Smooth muscle cell (in vitro differentiated cells): ENCODE measurements around the gene ERCC3. TPM values are rescaled to one million over a fixed set of nuclear protein-coding genes. Genes with fewer than 3 reads are reported as not detected.
"Not testable (repeated sequence)": the region's sequence is repeated elsewhere in the genome, so short reads cannot be mapped to it uniquely, and the experiment has no call there.

Experiments
- DNase-seq: peaks from one replicate; lab custom pipeline; 2025; ENCODE audit not compliant: unreplicated experiment; lab: John Stamatoyannopoulos, UW
- H2AFZ ChIP-seq: fragments of 200-600 bp; sonication (generic); 2 replicates; pipeline ENCODE4 v1.6.0; 2016; ENCODE audit warnings: antibody characterized with exemption, low read depth, mild to moderate bottlenecking
- H3F3A ChIP-seq: fragments of 200-600 bp; sonication (generic); 2 replicates; pipeline ENCODE4 v1.6.0; 2017; ENCODE audit warnings: antibody characterized with exemption, low read depth
- H3K27ac ChIP-seq: fragments of 200-600 bp; sonication (generic); 2 replicates; pipeline ENCODE4 v1.5.1; 2016; ENCODE audit warnings: low read depth, mild to moderate bottlenecking
- H3K27me3 ChIP-seq: fragments of 200-600 bp; sonication (generic); 2 replicates; pipeline ENCODE4 v1.6.1; 2016; ENCODE audit warnings: low read depth, mild to moderate bottlenecking
- H3K36me3 ChIP-seq: fragments of 200-600 bp; sonication (generic); 2 replicates; pipeline ENCODE4 v1.5.1; 2016; ENCODE audit warnings: low read depth
- H3K4me1 ChIP-seq: fragments of 200-600 bp; sonication (generic); 2 replicates; pipeline ENCODE4 v1.5.1; 2016; ENCODE audit warnings: low read depth
- H3K4me2 ChIP-seq: fragments of 200-600 bp; sonication (generic); 2 replicates; pipeline ENCODE4 v1.6.0; 2016; ENCODE audit warnings: mild to moderate bottlenecking
- H3K4me3 ChIP-seq: fragments of 200-600 bp; sonication (generic); 2 replicates; pipeline ENCODE4 v1.5.1; 2016; ENCODE audit warnings: mild to moderate bottlenecking
- H3K79me2 ChIP-seq: fragments of 200-600 bp; sonication (generic); 2 replicates; pipeline ENCODE4 v1.6.0; 2016; ENCODE audit warnings: low read depth, mild to moderate bottlenecking
- H3K9ac ChIP-seq: fragments of 200-600 bp; sonication (generic); 2 replicates; pipeline ENCODE4 v1.6.0; 2016; ENCODE audit warnings: low read depth
- H3K9me3 ChIP-seq: fragments of 200-600 bp; sonication (generic); replicated peaks from 2 replicates; pipeline ENCODE4 v1.5.1; 2016; ENCODE audit warnings: low read depth
- H4K20me1 ChIP-seq: fragments of 200-600 bp; sonication (generic); 2 replicates; pipeline ENCODE4 v1.6.0; 2016; ENCODE audit warnings: low read depth
- CTCF ChIP-seq: fragments of 200-600 bp; sonication (generic); IDR thresholded peaks from 2 replicates; pipeline ENCODE4 v1.5.1; 2017; ENCODE audit warnings: borderline replicate concordance, mild to moderate bottlenecking, antibody characterized with exemption; ENCODE audit not compliant: insufficient read depth, poor library complexity, severe bottlenecking
- WGBS: methylation state at CpG from one replicate; pipeline ENCODE4 v1.1.7; 2016; ENCODE audit warnings: low lambda C conversion rate; 5-methylcytosine and 5-hydroxymethylcytosine counted together
- polyA plus RNA-seq: library from polyadenylated mRNA; unstranded; fragments of >200 nt; fragmentation: Nextera tagmentation; extraction: Ambion mirVana; gene quantifications from 2 replicates; pipeline ENCODE4 v1.2.1, GENCODE V29; 2016
- total RNA-seq: library from RNA; depleted of rRNA; stranded (reverse); fragments of >200 nt; gene quantifications from 2 replicates; pipeline ENCODE4 v1.2.3, GENCODE V29; 2014

The ERCC3 gene
- total and polyA plus RNA-seq, 2 experiments from 2014 or later: 30.9 to 44.3 TPM

- Histone ChIP-seq H3K79me2 (no peaks in the 10 kb centered on the region), H3K9ac (no peak overlapping the region), H3K9me3 (no peaks in the 10 kb centered on the region), H3K27ac (no peak overlapping the region), H4K20me1 (no peaks in the 10 kb centered on the region), H3K4me1 (no peaks in the 10 kb centered on the region), H3K27me3 (no peaks in the 10 kb centered on the region), H3K4me2 (no peak overlapping the region), H3K4me3 (no peak overlapping the region), H3F3A (no peaks in the 10 kb centered on the region), H2AFZ (no peak overlapping the region), H3K36me3 (no peaks in the 10 kb centered on the region)
- DNase-seq: no peak
- TF ChIP-seq CTCF: no peak
- 94% methylated on average over 6 of the region's 6 CpGs for WGBS
These were observed 38.2 kb downstream of the ERCC3 start for GRCh38 chr2:127255721-127256120.

GRCh38 chr2:127255146-127255545 lies 38.8 kb downstream of the ERCC3 start:
- no peak overlapping the region for H3K9ac ChIP-seq
- H3K4me3 ChIP-seq: no peak overlapping the region
- H4K20me1 ChIP-seq: no peaks in the 10 kb centered on the region
- WGBS: 38% methylated on average over 2 of the region's 2 CpGs
- H3K4me1 ChIP-seq: no peaks in the 10 kb centered on the region
- no peaks in the 10 kb centered on the region for H3K9me3 ChIP-seq
- no peak overlapping the region for H3K27ac ChIP-seq
- H3K27me3 ChIP-seq: no peaks in the 10 kb centered on the region
- H2AFZ ChIP-seq: no peak overlapping the region
- no peak overlapping the region for H3K4me2 ChIP-seq
- no peak for TF ChIP-seq CTCF
- H3K79me2 ChIP-seq: no peaks in the 10 kb centered on the region
- DNase-seq: no peak
- no peaks in the 10 kb centered on the region for H3F3A ChIP-seq
- H3K36me3 ChIP-seq: no peaks in the 10 kb centered on the region

GRCh38 chr2:127254386-127254981 lies 39.5 kb downstream of the ERCC3 start:
- TF ChIP-seq CTCF: no peak
- Histone ChIP-seq H3K4me2 (no peak overlapping the region), H3K36me3 (no peaks in the 10 kb centered on the region), H3K27ac (no peak overlapping the region), H3F3A (no peaks in the 10 kb centered on the region), H3K9ac (no peak overlapping the region), H2AFZ (no peak overlapping the region), H3K9me3 (no peaks in the 10 kb centered on the region), H3K4me3 (no peak overlapping the region), H4K20me1 (no peaks in the 10 kb centered on the region), H3K79me2 (no peaks in the 10 kb centered on the region), H3K4me1 (no peaks in the 10 kb centered on the region), H3K27me3 (no peaks in the 10 kb centered on the region)
- no peak for DNase-seq
- 68% methylated on average over 7 of the region's 7 CpGs for WGBS

DNA sequence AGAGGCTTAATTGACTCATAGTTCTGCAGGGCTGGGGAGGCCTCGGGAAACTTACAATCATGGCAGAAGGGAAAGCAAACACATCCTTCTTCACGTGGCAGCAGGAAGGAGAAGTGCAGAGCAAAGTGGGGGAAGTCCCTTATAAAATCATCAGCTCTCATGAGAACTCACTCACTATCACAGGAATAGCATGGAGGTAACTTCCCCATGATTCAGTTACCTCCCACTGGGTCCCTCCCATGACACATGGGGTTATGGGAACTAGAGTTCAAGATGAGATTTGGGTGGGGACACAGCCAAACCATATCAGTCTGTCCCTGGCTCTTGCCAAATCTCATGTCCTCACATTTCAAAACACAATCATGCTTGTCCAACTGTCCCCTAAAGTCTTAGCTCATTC lies 52.8 kb downstream of the ERCC3 start:
- not testable (repeated sequence) for H4K20me1 ChIP-seq, DNase-seq, H3K4me3 ChIP-seq, H3K27ac ChIP-seq, H3F3A ChIP-seq, H3K27me3 ChIP-seq, H3K4me2 ChIP-seq, H2AFZ ChIP-seq, H3K36me3 ChIP-seq, H3K9ac ChIP-seq, H3K9me3 ChIP-seq, H3K79me2 ChIP-seq, H3K4me1 ChIP-seq
- WGBS: 88% methylated on average over 2 of the region's 2 CpGs
